MCF 10A (cell line): ENCODE results near the gene ASTN2. TPM values are rescaled to one million over a fixed set of nuclear protein-coding genes. Genes with fewer than 3 reads are reported as not detected.

ENCODE experiments used
- BruUV-seq: library from RNA; stranded (reverse); fragments of 400-500 nt; replicated peaks from 2 replicates; lab custom pipeline; 2021; lab: Mats Ljungman, UMichigan
- CTCF ChIA-PET: fragments of 300-600 bp; sonication (Branson Sonifier 250); formaldehyde crosslinking; extraction: SDS; loops from one replicate; lab custom pipeline; 2021; ENCODE audit warnings: antibody characterized with exemption, inconsistent platforms; lab: Yijun Ruan, JAX
- POLR2A ChIA-PET: fragments of 300-600, 350-650 bp; sonication (Branson Sonifier 250); formaldehyde crosslinking; extraction: SDS; loops from one replicate; lab custom pipeline; 2020; ENCODE audit warnings: antibody characterized with exemption, inconsistent platforms; lab: Yijun Ruan, JAX
- DNase-seq: peaks from one replicate; pipeline ENCODE4 v3.0.0-alpha.2; 2018; ENCODE audit not compliant: unreplicated experiment
- H3K27ac Mint-ChIP-seq: one replicate; pipeline ENCODE4 v1.8.0; 2022; ENCODE audit warnings: mild to moderate bottlenecking, low read depth, mixed read lengths; ENCODE audit not compliant: unreplicated experiment
- H3K27me3 Mint-ChIP-seq: one replicate; pipeline ENCODE4 v1.8.0; 2022; ENCODE audit warnings: mixed read lengths; ENCODE audit not compliant: insufficient read depth, unreplicated experiment
- H3K36me3 Mint-ChIP-seq: one replicate; pipeline ENCODE4 v1.8.0; 2022; ENCODE audit warnings: mild to moderate bottlenecking, moderate library complexity, mixed read lengths; ENCODE audit not compliant: insufficient read depth, unreplicated experiment
- H3K4me1 Mint-ChIP-seq: one replicate; pipeline ENCODE4 v1.8.0; 2022; ENCODE audit warnings: mixed read lengths; ENCODE audit not compliant: insufficient read depth, unreplicated experiment
- H3K4me3 Mint-ChIP-seq: one replicate; pipeline ENCODE4 v1.8.0; 2022; ENCODE audit warnings: mild to moderate bottlenecking, moderate library complexity, mixed read lengths; ENCODE audit not compliant: unreplicated experiment
- H3K9me3 Mint-ChIP-seq: one replicate; pipeline ENCODE4 v1.8.0; 2022; ENCODE audit warnings: mixed read lengths; ENCODE audit not compliant: unreplicated experiment
- intact Hi-C: fragments of 100-400 bp; cut with micrococcal nuclease; formaldehyde crosslinking; loops from 2 replicates; pipeline ENCODE4 v1.14.1; 2022
- total RNA-seq: library from RNA; stranded (reverse); gene quantifications from 2 replicates; pipeline ENCODE4 v1.2.3, GENCODE V29; 2022
- TF ChIP-seq, protein P1 (sequence below): fragments of 200-600 bp; IDR thresholded peaks from one replicate; pipeline ENCODE4 v1.8.0; 2022; ENCODE audit warnings: antibody characterized with exemption, mild to moderate bottlenecking; ENCODE audit not compliant: unreplicated experiment

The ASTN2 gene
- total RNA-seq, 1 experiment from 2014 or later, result 1.8 TPM

DNA sequence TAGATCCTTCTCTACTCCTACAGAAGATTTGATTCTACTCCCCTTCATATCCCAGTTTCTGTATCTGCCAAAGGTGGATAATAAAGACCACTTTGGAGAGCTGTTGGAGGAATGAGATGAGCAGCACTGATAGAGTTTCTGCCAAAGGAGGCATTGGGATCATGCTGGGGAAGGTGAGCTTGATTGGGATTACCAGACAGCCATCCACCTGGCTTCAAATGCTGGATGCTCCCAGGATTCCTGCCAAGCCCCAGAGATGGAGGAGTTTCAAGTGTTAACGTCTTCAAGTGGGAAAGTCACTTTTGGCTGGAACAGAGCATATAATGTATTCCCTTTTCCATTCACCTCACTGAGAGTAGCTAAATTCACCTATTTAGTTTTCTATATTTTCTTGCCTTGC, 379.3 kb downstream of the ASTN2 start:
- Mint-ChIP-seq H3K9me3 (no peaks in the 10 kb centered on the region), H3K4me1 (no peaks in the 10 kb centered on the region), H3K27me3 (no peaks in the 10 kb centered on the region), H3K36me3 (no peaks in the 10 kb centered on the region), H3K27ac (no peak overlapping the region), H3K4me3 (no peak overlapping the region)
- TF ChIP-seq, protein P1, sequence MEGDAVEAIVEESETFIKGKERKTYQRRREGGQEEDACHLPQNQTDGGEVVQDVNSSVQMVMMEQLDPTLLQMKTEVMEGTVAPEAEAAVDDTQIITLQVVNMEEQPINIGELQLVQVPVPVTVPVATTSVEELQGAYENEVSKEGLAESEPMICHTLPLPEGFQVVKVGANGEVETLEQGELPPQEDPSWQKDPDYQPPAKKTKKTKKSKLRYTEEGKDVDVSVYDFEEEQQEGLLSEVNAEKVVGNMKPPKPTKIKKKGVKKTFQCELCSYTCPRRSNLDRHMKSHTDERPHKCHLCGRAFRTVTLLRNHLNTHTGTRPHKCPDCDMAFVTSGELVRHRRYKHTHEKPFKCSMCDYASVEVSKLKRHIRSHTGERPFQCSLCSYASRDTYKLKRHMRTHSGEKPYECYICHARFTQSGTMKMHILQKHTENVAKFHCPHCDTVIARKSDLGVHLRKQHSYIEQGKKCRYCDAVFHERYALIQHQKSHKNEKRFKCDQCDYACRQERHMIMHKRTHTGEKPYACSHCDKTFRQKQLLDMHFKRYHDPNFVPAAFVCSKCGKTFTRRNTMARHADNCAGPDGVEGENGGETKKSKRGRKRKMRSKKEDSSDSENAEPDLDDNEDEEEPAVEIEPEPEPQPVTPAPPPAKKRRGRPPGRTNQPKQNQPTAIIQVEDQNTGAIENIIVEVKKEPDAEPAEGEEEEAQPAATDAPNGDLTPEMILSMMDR, result no peak
- BruUV-seq, result no TSS peak
- intact Hi-C loops, result no loop called here
- no peak for DNase-seq
- POLR2A ChIA-PET, result no interaction called here
- CTCF ChIA-PET, result interaction anchor here (0.6 to 1.3 kb wide), 3 partner anchors 25 to 387 kb away, joined by 3 read pairs; no protein-coding TSS in a partner anchor

DNA sequence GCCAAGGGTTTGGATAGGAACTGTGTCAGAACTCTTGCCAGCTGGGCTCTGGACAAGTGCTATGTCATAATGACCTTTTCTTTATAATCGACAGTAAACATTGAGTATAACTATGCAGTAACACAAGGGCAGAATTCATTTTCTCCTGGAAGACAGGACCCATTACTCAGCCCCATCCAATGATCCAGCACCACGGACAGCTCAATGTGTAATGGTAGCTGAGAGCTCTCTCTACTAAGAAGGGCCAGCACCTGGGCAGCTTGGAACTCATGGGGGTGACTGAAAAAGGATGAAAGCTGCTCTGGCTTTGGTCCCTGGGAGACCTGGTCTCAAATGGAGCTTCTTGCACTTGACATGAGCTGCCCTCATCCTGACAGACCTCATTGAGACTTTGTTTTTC, 380.0 kb downstream of the ASTN2 start:
- DNase-seq, result peak; percentile 71
- no TSS peak for BruUV-seq
- POLR2A ChIA-PET, result no interaction called here
- no peaks in the 10 kb centered on the region for H3K27me3 Mint-ChIP-seq
- TF ChIP-seq, protein P1, result no peak
- intact Hi-C loops, result no loop called here
- CTCF ChIA-PET, result interaction anchor here (1.3 kb wide), 1 partner anchor 24 kb away, joined by 3 read pairs; no protein-coding TSS in a partner anchor
- no peaks in the 10 kb centered on the region for H3K9me3 Mint-ChIP-seq
- no peaks in the 10 kb centered on the region for H3K36me3 Mint-ChIP-seq
- no peak overlapping the region for H3K27ac Mint-ChIP-seq
- H3K4me1 Mint-ChIP-seq, result no peaks in the 10 kb centered on the region
- no peak overlapping the region for H3K4me3 Mint-ChIP-seq

DNA sequence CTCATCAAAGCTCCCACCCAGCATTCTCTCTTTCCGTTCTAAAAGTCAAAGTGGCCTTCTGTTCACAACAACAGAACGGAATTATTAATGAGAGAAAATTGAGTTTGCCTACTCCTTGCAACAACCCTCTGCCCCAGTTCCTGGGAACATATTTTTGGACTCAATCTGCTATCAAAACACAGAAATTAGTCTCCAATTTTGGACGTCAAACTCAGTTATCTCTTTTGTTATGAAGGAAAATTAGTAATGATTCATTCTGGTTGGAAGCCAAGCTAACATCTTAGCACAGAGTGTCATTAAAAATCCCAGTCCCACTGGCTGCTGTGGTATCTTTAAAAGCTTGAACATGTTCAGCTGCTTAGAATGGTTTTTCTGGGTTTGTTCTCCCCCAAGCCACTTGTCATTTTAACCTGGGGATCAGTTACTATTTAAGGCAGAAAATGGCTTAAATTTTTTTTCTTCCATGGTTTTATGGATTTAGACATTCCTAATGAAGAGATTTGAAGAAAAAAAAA, 384.5 kb downstream of the ASTN2 start:
- Mint-ChIP-seq H3K9me3 (no peaks in the 10 kb centered on the region), H3K27me3 (no peaks in the 10 kb centered on the region), H3K36me3 (no peaks in the 10 kb centered on the region), H3K4me3 (no peak overlapping the region), H3K4me1 (no peaks in the 10 kb centered on the region), H3K27ac (no peak overlapping the region)
- TF ChIP-seq, protein P1, result no peak
- no peak for DNase-seq
- intact Hi-C loops, result no loop called here
- BruUV-seq, result no TSS peak
- ChIA-PET POLR2A (no interaction called here), CTCF (no interaction called here)

DNA sequence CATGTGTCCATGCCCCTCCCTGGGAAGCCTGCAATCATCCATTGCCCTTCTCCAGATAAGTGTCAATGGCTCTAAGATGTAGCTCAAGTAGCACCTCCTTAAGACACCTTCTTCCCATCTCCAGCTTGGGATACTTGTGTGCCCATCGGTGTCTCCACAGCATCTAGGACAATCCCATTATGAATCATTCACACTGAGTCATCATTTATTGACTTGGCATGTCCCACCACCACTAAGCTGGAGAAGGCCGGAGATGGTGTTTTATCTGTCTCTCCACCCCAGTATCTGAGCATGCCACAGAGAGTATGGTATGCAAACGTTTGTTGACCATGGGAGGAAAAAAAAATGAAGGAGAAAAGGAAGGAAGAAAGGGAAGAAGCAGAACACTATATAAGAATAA, 385.5 kb downstream of the ASTN2 start:
- DNase-seq, result no peak
- no peaks in the 10 kb centered on the region for H3K4me1 Mint-ChIP-seq
- no peaks in the 10 kb centered on the region for H3K36me3 Mint-ChIP-seq
- intact Hi-C loops, result no loop called here
- TF ChIP-seq, protein P1, result no peak
- ChIA-PET CTCF (interaction anchor here (0.6 to 0.7 kb wide), 3 partner anchors 21 to 273 kb away, joined by 3 to 4 read pairs (median 3); no protein-coding TSS in a partner anchor), POLR2A (no interaction called here)
- no peak overlapping the region for H3K27ac Mint-ChIP-seq
- H3K9me3 Mint-ChIP-seq, result no peaks in the 10 kb centered on the region
- no TSS peak for BruUV-seq
- no peaks in the 10 kb centered on the region for H3K27me3 Mint-ChIP-seq
- H3K4me3 Mint-ChIP-seq, result no peak overlapping the region
